HG03521 (cell line): ENCODE measurements around the gene HOXC13.

Experiments
- ATAC-seq: cut with Tn5 transposase; IDR thresholded peaks from one replicate; pipeline ENCODE4 v1.9.1; 2021; ENCODE audit warnings: mild to moderate bottlenecking, moderate library complexity; ENCODE audit not compliant: unreplicated experiment

HOXC13 gene

GRCh38 chr12:53938326-53939140, at the start of gene HOXC13:
TSS of gene HOXC13 (plus strand) at chr12:53938831. CDS start at chr12:53938907, 76 bp downstream.
- no peak for ATAC-seq

GRCh38 chr12:53890081-53890480, 48.5 kb upstream of the HOXC13 start:
- no peak for ATAC-seq

GRCh38 chr12:53892762-53893395, 45.8 kb upstream of the HOXC13 start:
- no peak for ATAC-seq

- ATAC-seq, result no peak
Observed at GRCh38 chr12:53899230-53899629, 39.4 kb upstream of the HOXC13 start.

- ATAC-seq, result no peak
Observed at GRCh38 chr12:53907103-53907502, 31.5 kb upstream of the HOXC13 start.

GRCh38 chr12:53916788-53917655, 21.6 kb upstream of the HOXC13 start:
- no peak for ATAC-seq

- ATAC-seq, result no peak
Observed at GRCh38 chr12:53924521-53925405, 13.9 kb upstream of the HOXC13 start.

GRCh38 chr12:53927220-53928029, 11.2 kb upstream of the HOXC13 start:
- no peak for ATAC-seq

GRCh38 chr12:53928054-53928835, 10.4 kb upstream of the HOXC13 start:
- ATAC-seq, result no peak

GRCh38 chr12:53929527-53929926, 9.1 kb upstream of the HOXC13 start:
- no peak for ATAC-seq

- no peak for ATAC-seq
Observed at GRCh38 chr12:53930591-53931255, 7.9 kb upstream of the HOXC13 start.

GRCh38 chr12:53931844-53932581, 6.6 kb upstream of the HOXC13 start:
- ATAC-seq, result no peak

GRCh38 chr12:53932915-53933314, 5.7 kb upstream of the HOXC13 start:
- ATAC-seq, result no peak

GRCh38 chr12:53935383-53936341, 3.0 kb upstream of the HOXC13 start:
- no peak for ATAC-seq

- ATAC-seq, result no peak
Observed at GRCh38 chr12:53937099-53937498, 1.5 kb upstream of the HOXC13 start.

GRCh38 chr12:53937596-53938325, 870 bp upstream of the HOXC13 start:
- ATAC-seq, result no peak
